ENCODE results near the gene EIF3C. TPM values are rescaled to one million over a fixed set of nuclear protein-coding genes. Genes with fewer than 3 reads are reported as not detected.
A peak's percentile ranks its signal among the peaks of the same experiment; 100 is the strongest.
"Not testable (repeated sequence)": the region's sequence is repeated elsewhere in the genome, so short reads cannot be mapped to it uniquely, and the experiment has no call there.

Gene EIF3C
- total RNA-seq, 2 donors from 2014 or later, result 257 to 259 TPM

DNA sequence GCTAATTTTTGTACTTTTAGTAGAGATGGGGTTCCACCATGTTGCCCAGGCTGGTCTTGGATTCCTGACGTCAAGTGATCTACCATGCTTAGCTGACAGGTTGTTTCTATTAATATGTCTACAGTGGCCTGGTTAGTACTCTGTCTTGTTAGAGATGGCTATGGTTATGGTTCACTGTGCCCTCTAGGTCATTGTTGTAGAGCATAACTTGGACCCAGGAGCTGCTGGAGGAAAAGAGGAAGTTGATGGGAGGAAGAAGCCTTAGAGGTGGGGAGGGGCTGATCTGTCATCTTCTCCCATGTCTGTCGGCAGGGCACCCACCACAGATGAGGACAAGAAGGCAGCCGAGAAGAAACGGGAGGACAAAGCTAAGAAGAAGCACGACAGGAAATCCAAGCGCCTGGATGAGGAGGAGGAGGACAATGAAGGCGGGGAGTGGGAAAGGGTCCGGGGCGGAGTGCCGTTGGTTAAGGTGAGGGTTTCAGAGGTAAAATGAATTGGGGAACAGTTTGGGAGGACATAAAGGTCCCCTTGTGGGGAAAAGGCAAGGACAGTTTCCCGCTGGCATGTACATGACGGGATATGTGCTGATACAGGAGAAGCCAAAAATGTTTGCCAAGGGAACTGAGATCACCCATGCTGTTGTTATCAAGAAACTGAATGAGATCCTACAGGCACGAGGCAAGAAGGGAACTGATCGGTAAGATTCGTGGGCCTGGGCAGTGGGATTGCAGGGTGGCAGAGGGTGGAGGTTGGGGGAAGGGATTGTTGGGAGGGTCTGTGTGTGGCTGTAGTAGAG, 11.8 kb downstream of the EIF3C start:
- H3K4me3 Mint-ChIP-seq; H3K36me3 Mint-ChIP-seq (ENCODE audit: low read depth); H3K4me1 Mint-ChIP-seq; H3K27me3 Mint-ChIP-seq; H3K27ac Mint-ChIP-seq; DNase-seq; ATAC-seq; H3K9me3 ChIP-seq (ENCODE audit: control insufficient read depth, low read length, poor library complexity, severe bottlenecking): not testable (repeated sequence)

DNA sequence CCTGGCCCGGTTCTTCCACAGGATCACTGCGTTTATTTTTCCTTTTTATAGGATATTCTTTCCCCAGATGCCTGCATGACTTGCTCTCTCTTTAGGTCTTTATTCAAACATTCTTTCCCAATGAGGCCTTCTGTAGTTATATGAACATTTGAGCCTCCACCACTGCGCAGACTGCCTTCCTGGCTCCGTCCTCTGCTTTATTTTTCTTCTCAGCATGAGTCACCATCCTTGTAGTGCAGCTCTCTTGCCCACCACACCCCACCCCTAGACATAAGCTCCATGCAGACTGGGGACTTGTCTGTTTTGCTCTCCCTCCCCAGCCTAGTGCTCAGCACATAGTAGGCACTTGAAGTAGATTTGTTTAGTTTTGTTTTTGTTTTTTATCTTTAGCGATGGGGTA, 20.0 kb downstream of the EIF3C start:
- not testable (repeated sequence) for DNase-seq; H3K36me3 Mint-ChIP-seq (ENCODE audit: low read depth); H3K27me3 Mint-ChIP-seq; ATAC-seq; H3K4me1 Mint-ChIP-seq; H3K9me3 ChIP-seq (ENCODE audit: control insufficient read depth, low read length, poor library complexity, severe bottlenecking); H3K4me3 Mint-ChIP-seq; H3K27ac Mint-ChIP-seq

DNA sequence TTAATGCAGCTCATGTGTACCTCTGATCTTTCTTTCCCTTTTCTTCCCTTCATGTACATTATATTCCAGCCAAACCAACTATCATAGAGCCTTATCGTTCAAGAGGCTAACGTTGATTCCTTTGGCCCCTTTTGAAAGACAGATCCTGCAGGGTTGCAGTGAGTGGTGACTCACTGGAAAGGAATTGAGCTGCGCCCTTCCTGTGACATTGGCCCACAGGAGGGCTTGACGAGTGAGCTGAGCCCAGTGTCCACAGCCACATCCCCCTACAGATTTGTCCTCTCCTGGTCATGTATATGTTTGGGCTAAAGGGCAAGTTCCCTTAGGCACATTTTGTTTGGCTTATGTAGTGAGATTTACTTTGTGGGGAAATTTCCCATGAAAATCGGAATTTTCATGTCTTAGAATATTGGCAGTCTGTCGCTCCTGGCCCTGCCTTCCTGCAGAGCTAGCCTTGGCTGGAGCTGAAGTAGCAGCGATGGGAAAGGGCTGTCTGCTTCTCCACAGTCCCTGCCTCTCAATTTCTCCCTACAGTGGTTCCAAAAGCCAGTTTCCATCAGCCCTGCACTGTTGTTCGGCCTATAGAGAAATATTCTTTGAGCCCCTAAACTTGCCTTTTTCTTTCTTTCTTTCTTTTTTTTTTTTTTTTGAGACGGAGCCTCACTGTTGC, 21.3 kb downstream of the EIF3C start:
- H3K27ac Mint-ChIP-seq; H3K27me3 Mint-ChIP-seq; H3K36me3 Mint-ChIP-seq (ENCODE audit: low read depth); H3K4me3 Mint-ChIP-seq; DNase-seq; H3K4me1 Mint-ChIP-seq; H3K9me3 ChIP-seq (ENCODE audit: control insufficient read depth, low read length, poor library complexity, severe bottlenecking); ATAC-seq: not testable (repeated sequence)

DNA sequence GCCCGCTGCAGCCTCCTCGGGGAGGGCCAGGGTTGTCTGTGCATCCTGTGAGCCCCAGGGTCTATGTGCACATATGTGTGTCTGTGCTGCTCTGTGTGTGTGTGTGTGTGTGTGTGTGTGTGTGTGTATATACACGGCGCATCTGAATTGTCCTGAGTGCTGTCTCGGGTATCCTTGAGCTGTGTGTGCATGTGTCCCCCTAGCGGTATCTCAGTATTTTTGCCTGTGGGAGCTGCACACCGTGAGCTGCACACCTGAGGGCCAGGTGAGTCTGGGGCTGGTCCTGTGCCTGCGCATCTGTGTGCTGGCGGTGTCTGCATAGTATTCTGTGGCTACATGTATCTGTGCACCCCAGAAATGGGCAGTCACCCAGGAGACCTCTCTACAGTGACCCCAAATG, 28.5 kb downstream of the EIF3C start:
- H3K9me3 ChIP-seq (ENCODE audit: control insufficient read depth, low read length, poor library complexity, severe bottlenecking); H3K27ac Mint-ChIP-seq; H3K27me3 Mint-ChIP-seq; H3K4me3 Mint-ChIP-seq; DNase-seq; H3K36me3 Mint-ChIP-seq (ENCODE audit: low read depth); H3K4me1 Mint-ChIP-seq: not testable (repeated sequence)
- ATAC-seq, result peak; percentile 87

DNA sequence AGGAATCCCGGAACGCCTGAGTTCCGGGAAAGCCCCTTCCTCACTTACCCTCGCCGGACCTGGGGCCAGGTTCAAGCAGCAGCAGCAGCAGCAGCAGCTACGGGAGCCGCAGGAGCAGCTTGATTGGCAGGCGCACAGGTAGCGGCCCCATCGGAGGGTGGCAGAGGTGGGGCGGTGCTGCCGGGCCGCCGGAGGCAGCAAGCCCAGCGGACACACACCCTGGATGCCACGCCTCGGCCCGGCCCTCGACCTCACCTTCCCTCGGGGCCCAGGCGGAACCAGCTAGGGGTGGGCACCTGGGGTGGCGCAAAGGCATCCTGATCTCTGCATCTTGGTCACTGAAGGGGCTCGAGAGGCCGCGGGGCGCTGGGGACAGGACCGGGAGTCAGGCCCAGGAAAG, 29.4 kb downstream of the EIF3C start:
- not testable (repeated sequence) for DNase-seq; H3K4me3 Mint-ChIP-seq; H3K9me3 ChIP-seq (ENCODE audit: control insufficient read depth, low read length, poor library complexity, severe bottlenecking); H3K36me3 Mint-ChIP-seq (ENCODE audit: low read depth); H3K4me1 Mint-ChIP-seq; H3K27ac Mint-ChIP-seq; ATAC-seq; H3K27me3 Mint-ChIP-seq

DNA sequence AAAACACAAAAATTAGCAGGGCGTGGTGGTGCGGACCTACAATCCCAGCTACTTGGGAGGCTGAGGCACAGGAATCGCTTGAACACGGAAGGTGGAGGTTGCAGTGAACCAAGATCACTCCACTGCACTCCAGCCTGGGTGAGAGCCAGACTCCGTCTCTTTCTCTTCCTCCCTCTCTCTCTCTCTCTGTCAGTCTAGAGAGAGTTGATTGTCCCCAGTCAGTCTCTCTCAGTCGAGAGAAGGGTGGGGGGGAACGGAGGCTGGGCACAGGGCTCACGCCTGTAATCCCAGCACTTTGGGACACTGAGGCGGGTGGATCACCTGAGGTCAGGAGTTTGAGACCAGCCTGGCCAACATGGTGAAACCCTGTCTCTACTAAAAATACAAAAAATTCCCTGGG, 30.0 kb downstream of the EIF3C start:
- H3K27me3 Mint-ChIP-seq; ATAC-seq; H3K27ac Mint-ChIP-seq; DNase-seq; H3K4me3 Mint-ChIP-seq; H3K9me3 ChIP-seq (ENCODE audit: control insufficient read depth, low read length, poor library complexity, severe bottlenecking); H3K4me1 Mint-ChIP-seq; H3K36me3 Mint-ChIP-seq (ENCODE audit: low read depth): not testable (repeated sequence)

DNA sequence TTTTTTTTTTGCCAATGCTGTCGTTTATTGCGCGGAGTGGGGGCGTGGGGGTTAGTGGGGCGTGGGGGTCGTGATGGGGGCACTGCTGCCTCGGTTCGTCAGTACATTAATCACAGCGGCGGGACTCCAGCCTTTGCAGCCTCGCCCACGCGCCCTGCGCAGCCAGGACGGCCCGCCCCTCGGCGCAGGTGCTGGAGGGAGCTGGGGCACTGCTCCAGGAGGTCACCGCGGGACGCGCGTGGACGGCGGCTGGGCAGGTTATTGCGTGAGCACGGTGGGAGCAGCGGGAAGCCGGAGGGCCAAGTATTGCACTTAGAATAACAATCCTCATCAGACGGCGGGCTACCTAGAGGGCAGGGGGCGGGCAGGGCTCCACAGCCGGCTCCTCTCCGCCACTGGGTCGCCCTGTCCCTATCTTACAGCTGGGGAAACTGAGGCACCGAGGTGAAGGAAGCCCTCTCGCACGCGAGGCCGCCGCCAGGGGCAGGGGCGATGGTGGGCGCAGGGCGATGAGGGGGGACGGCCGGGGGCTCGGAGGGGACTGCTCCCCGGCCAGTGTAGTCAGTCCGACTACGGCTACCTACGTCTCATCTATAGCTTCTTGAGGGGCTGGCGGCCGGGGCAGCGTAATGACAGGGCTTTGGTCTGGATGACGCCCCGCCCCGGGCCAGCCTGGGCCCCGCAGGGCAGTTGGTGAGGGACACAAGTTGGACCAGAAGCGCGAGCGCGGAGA, 35.5 kb downstream of the EIF3C start:
- not testable (repeated sequence) for H3K27me3 Mint-ChIP-seq; H3K27ac Mint-ChIP-seq; H3K9me3 ChIP-seq (ENCODE audit: control insufficient read depth, low read length, poor library complexity, severe bottlenecking); H3K36me3 Mint-ChIP-seq (ENCODE audit: low read depth); H3K4me3 Mint-ChIP-seq; ATAC-seq; DNase-seq; H3K4me1 Mint-ChIP-seq

DNA sequence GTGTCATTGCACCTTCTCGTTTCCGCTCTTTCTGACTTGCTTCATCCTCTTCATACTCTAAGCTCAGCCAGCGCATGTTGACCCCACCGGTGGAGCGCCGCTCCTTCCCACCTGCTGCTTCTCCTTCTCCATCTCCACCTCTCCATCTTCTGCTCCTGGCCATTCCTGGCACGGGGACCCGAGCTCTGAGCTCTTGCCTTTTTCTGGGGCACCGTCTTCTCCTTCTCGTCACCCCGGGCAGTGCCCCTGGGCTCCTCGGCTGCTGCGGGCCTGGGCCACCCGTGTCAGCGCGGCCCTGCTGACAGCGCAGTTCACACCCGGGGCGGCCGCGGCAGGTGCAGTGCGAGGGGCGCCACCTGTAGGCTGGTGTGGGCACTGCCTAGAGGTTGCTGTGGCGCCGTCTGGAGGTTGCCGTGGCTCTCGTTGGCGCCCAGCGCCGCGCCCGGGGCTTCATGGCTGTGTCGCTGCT, 38.8 kb downstream of the EIF3C start:
- H3K9me3 ChIP-seq (ENCODE audit: control insufficient read depth, low read length, poor library complexity, severe bottlenecking); H3K27ac Mint-ChIP-seq; H3K36me3 Mint-ChIP-seq (ENCODE audit: low read depth); H3K27me3 Mint-ChIP-seq; H3K4me3 Mint-ChIP-seq; H3K4me1 Mint-ChIP-seq: not testable (repeated sequence)
- ATAC-seq, result peak; percentile 100
- peak in 2 of 3 donors; percentile 10 to 24 for DNase-seq

DNA sequence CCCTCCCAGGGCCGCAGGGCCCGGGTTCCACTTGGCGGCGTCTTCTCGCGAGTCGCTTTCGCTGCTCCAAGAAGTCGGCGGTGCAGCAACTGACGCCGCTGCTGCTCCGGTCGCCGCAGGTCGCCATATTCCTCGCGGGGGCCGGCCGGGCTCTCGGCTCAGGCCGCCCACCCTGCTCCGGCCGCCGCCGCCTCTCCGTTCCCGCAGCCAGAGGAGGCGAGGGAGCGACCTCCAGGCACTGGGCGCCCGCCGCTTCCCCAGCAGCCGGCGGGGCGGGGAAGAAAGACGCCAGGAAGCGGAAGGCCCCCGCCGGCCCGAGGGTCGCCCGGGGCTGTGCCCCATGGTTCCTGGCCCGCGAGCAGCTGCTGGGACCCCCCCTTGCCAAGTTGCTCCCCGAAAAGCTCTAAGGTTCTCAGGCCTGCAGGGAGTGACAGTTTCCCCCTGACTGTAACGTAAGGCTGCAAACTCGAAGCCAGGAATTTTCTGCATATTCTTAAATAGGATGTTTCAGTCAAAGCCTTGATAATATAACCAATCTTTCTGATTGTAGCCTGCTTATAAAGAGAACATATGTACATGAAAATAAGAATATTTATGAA, 39.3 kb downstream of the EIF3C start:
- H3K4me3 Mint-ChIP-seq; ATAC-seq; H3K27ac Mint-ChIP-seq; H3K36me3 Mint-ChIP-seq (ENCODE audit: low read depth); H3K27me3 Mint-ChIP-seq; H3K4me1 Mint-ChIP-seq; DNase-seq; H3K9me3 ChIP-seq (ENCODE audit: control insufficient read depth, low read length, poor library complexity, severe bottlenecking): not testable (repeated sequence)

DNA sequence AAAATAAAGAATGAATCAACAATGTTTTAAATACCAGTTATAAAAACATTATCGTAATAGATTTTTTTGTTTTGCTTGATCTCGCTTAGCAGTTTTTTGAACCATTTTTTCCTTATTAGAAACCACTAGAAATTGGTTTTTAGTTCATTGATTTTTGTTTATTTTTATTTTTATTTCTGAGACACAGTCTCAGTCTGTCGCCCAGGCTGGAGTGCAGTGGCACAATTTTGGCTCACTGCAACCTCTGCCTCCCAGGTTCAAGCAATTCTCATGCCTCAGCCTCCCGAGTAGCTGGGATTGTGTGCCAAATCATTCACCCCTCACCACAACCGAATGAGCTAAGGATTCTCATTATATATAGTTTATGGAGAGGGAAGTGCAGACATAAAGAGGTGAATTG, 40.2 kb downstream of the EIF3C start, which contains the start of gene NPIPB9:
TSS of gene NPIPB9 (plus strand) at position 301 of the 400 bp plus-strand sequence.
- H3K27ac Mint-ChIP-seq; H3K9me3 ChIP-seq (ENCODE audit: control insufficient read depth, low read length, poor library complexity, severe bottlenecking); H3K4me1 Mint-ChIP-seq; H3K27me3 Mint-ChIP-seq; H3K4me3 Mint-ChIP-seq; H3K36me3 Mint-ChIP-seq (ENCODE audit: low read depth); ATAC-seq; DNase-seq: not testable (repeated sequence)

DNA sequence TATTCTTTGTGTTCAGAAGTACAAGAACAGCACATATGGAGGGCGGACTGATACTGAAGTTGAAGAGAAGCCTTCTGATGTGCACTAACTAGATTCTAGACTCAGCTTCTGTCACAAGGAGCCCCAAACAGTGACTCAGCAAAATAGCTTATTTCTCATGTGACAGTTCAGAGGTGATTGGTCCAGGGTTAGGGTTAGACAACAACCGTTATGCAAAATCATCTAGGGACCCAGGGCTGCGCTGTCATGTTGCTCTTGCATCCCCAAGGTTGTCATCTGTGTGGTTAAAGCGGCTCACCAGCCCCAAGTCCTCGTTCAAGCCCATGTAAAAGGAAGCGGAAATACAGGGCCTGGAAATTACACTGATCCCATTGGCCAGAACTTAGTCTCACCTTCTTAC, 70.4 kb downstream of the EIF3C start:
- H3K36me3 Mint-ChIP-seq (ENCODE audit: low read depth); H3K4me3 Mint-ChIP-seq; H3K27ac Mint-ChIP-seq: not testable (repeated sequence)

DNA sequence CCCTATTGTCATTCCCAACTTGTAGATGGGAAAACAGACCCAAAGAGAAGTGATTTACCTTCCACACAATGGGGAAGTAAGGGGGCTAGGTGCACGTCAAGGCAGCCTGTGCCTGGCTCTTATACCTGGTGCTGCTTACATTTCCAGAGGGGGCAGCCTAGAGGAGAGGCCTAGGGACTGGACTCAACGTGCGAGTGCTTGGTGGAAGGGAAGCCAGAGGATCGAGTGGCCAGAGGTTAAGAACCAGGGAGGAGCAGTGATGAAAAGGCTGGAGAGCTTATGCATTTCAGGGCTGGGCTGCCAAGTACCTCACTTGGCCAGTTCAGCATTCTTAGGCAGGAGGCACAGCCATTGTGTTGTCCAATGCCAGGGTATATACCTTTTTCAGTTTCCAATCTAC, 71.1 kb downstream of the EIF3C start:
- H3K4me3 Mint-ChIP-seq; DNase-seq; ATAC-seq; H3K9me3 ChIP-seq (ENCODE audit: control insufficient read depth, low read length, poor library complexity, severe bottlenecking); H3K4me1 Mint-ChIP-seq; H3K36me3 Mint-ChIP-seq (ENCODE audit: low read depth); H3K27ac Mint-ChIP-seq; H3K27me3 Mint-ChIP-seq: not testable (repeated sequence)

More for the DNA sequence above, 70.4 kb downstream of the EIF3C start:
- not testable (repeated sequence) for ATAC-seq; H3K4me1 Mint-ChIP-seq; H3K9me3 ChIP-seq (ENCODE audit: control insufficient read depth, low read length, poor library complexity, severe bottlenecking); H3K27me3 Mint-ChIP-seq; DNase-seq
